ENCODE results near the gene PASD1.
"Not testable (repeated sequence)": the region's sequence is repeated elsewhere in the genome, so short reads cannot be mapped to it uniquely, and the experiment has no call there.

DNA sequence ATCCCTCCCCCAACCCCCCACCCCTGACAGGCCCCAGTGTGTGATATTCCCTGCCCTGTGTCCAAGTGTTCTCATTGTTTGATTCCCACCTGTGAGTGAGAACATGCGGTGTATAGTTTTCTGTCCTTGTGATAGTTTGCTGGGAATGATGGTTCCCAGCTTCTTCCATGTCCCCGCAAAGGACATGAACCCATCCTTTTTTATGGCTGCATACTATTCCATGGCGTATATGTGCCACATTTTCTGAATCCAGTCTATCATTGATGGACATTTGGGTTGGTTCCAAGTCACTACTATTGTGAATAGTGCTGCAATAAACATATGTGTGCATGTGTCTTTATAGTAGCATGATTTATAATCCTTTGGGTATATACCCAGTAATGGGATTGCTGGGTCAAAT lies 29.9 kb downstream of the PASD1 start:
- TF ChIP-seq, protein P1, sequence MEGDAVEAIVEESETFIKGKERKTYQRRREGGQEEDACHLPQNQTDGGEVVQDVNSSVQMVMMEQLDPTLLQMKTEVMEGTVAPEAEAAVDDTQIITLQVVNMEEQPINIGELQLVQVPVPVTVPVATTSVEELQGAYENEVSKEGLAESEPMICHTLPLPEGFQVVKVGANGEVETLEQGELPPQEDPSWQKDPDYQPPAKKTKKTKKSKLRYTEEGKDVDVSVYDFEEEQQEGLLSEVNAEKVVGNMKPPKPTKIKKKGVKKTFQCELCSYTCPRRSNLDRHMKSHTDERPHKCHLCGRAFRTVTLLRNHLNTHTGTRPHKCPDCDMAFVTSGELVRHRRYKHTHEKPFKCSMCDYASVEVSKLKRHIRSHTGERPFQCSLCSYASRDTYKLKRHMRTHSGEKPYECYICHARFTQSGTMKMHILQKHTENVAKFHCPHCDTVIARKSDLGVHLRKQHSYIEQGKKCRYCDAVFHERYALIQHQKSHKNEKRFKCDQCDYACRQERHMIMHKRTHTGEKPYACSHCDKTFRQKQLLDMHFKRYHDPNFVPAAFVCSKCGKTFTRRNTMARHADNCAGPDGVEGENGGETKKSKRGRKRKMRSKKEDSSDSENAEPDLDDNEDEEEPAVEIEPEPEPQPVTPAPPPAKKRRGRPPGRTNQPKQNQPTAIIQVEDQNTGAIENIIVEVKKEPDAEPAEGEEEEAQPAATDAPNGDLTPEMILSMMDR (IDR thresholded peaks at IDR 0.05) = not testable (repeated sequence)
- TF ChIP-seq POLR2A (IDR thresholded peaks at IDR 0.05; ENCODE audit: low read depth); EP300 (IDR thresholded peaks at IDR 0.05): not testable (repeated sequence)

Data from esophagus muscularis mucosa (tissue), 4 donors.